Measurements from ENCODE around the gene TMEM120B.

DNA sequence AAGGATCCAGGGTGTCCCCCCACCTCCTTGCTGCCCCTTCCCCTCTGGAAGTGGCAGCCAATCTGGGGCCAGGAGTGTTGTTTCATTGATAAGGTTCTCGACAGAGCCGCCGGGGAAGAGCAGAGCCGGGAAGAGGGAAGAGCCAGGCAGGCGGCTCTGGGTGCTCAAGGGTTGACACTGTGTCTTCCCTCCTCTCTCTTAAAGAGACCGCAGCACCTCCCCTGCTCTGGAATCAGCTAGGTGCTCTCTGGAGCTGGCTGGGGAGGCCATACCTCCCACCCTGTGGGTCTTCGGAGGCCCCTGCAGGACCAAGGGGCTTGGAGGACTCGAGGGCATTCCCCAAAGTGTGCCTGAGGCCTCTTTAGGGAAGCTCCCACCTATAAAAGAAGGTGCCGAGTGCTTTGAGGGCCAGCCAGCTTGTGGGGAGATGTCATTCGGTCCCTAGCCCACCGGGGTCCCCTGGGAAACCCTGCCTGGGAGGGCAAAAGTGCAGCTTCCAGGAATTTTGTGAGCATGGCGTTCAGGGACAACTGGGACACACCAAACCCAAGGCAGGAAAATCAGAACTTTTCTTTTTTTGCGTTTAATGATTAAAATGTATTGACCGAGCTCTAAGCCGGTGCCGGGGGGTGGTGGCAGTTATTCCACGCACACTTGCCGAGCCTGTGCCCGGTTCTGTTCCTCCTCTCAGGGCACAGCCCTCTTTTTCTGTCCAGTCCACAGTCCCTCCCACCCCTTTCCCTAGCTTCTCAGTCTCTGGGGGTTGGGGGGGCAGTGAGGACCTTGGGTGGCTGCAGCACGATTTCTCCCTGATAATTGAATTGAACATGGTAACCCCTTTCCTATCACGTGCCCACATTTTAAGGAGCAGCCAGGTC, 94.2 kb downstream of the TMEM120B start:
- no peak for TF ChIP-seq POLR2A (IDR thresholded peaks at IDR 0.05; ENCODE audit: low read depth, low read length)
- no peak for TF ChIP-seq POLR2AphosphoS5 (IDR thresholded peaks at IDR 0.05; ENCODE audit: low read depth, low read length)
- no peak for TF ChIP-seq TAF1 (IDR thresholded peaks at IDR 0.05; ENCODE audit: low read depth, low read length)
